AG08395 (cell line): Measurements from ENCODE around the gene BHLHA15.

Experiments
- DNase-seq: peaks from one replicate; pipeline ENCODE4 v3.0.0; 2012; ENCODE audit warnings: mixed read lengths, low spot score

The BHLHA15 gene

GRCh38 chr7:98187138-98187502 lies 24.1 kb upstream of the BHLHA15 start:
- DNase-seq: no peak

- no peak for DNase-seq
Measured at GRCh38 chr7:98189559-98189958, 21.7 kb upstream of the BHLHA15 start.

GRCh38 chr7:98191668-98192431 lies 19.4 kb upstream of the BHLHA15 start:
- no peak for DNase-seq

GRCh38 chr7:98192781-98193457 lies 18.3 kb upstream of the BHLHA15 start:
- DNase-seq: no peak

- DNase-seq: no peak
Measured at GRCh38 chr7:98193474-98194180, 17.6 kb upstream of the BHLHA15 start.

- no peak for DNase-seq
Measured at GRCh38 chr7:98194186-98194585, 17.1 kb upstream of the BHLHA15 start.

GRCh38 chr7:98194672-98195457 lies 16.4 kb upstream of the BHLHA15 start:
- no peak for DNase-seq

GRCh38 chr7:98196706-98197605 lies 14.3 kb upstream of the BHLHA15 start:
- DNase-seq: no peak

GRCh38 chr7:98199131-98199530 lies 12.1 kb upstream of the BHLHA15 start:
- no peak for DNase-seq

- DNase-seq: no peak
Measured at GRCh38 chr7:98200364-98200763, 10.9 kb upstream of the BHLHA15 start.

GRCh38 chr7:98202367-98203195 lies 8.7 kb upstream of the BHLHA15 start:
- DNase-seq: no peak

GRCh38 chr7:98203261-98203963 lies 7.8 kb upstream of the BHLHA15 start:
- DNase-seq: no peak

GRCh38 chr7:98203964-98204605 lies 7.2 kb upstream of the BHLHA15 start:
- DNase-seq: no peak

- DNase-seq: no peak
Measured at GRCh38 chr7:98204670-98205069, 6.6 kb upstream of the BHLHA15 start.

GRCh38 chr7:98205162-98205845 lies 5.9 kb upstream of the BHLHA15 start:
- DNase-seq: no peak

GRCh38 chr7:98206451-98207330 lies 4.5 kb upstream of the BHLHA15 start:
- no peak for DNase-seq

- no peak for DNase-seq
Measured at GRCh38 chr7:98209166-98209920, 1.9 kb upstream of the BHLHA15 start.
